Esophagus squamous epithelium (tissue), 5 donors: ENCODE data around the gene APBB1. TPM values are rescaled to one million over a fixed set of nuclear protein-coding genes. Genes with fewer than 3 reads are reported as not detected.

Source experiments
- DNase-seq: peaks from one replicate; lab custom pipeline; 2025; lab: John Stamatoyannopoulos, UW
- H3K27ac ChIP-seq, 4 donors: fragments of 200-600 bp; sonication (generic); one replicate each; pipeline ENCODE4 v1.5.1; 2016 to 2019; ENCODE audit warnings: mild to moderate bottlenecking in 1 of 4
- H3K27me3 ChIP-seq, 4 donors: fragments of 200-600 bp; sonication (generic); 1 replicate in 3 of 4; 2 replicates in 1 of 4; pipeline versions ENCODE4 v1.5.1 to v1.6.0; 2017 to 2021; ENCODE audit warnings: antibody characterized with exemption in 1 of 4
- H3K36me3 ChIP-seq, 3 donors: fragments of 200-600 bp; sonication (generic); one replicate each; pipeline ENCODE4 v1.5.1; 2016 to 2019
- H3K4me1 ChIP-seq, 3 donors: fragments of 200-600 bp; sonication (generic); one replicate each; pipeline ENCODE4 v1.5.1; 2017 to 2019
- H3K4me3 ChIP-seq, 4 donors: fragments of 200-600 bp; sonication (generic); 1 replicate in 3 of 4; 2 replicates in 1 of 4; pipeline ENCODE4 v1.5.1; 2016 to 2019; ENCODE audit warnings: mild to moderate bottlenecking in 2 of 4, moderate library complexity in 1 of 4
- H3K9me3 ChIP-seq, 3 donors: fragments of 200-600 bp; sonication (generic); one replicate each; pipeline ENCODE4 v1.5.1; 2016 to 2019
- CTCF ChIP-seq, 6 experiments: fragments of 450-650 bp in 4 of 6; fragments of 200-600 bp in 2 of 6; sonication (generic) in 2 of 6; IDR thresholded peaks; one replicate each; pipeline ENCODE4 v1.5.1; 2016 to 2019; ENCODE audit warnings: antibody characterized with exemption in 6 of 6, mild to moderate bottlenecking in 4 of 6, moderate library complexity in 4 of 6
- POLR2A ChIP-seq, 4 donors: fragments of 450-650 bp; IDR thresholded peaks; one replicate each; pipeline ENCODE4 v1.6.1; 2017; ENCODE audit warnings: antibody characterized with exemption in 4 of 4, mild to moderate bottlenecking in 4 of 4, moderate library complexity in 3 of 4
- WGBS, 2 donors: methylation state at CpG; one replicate each; pipeline ENCODE4 v1.1.5; 2018; 5-methylcytosine and 5-hydroxymethylcytosine counted together
- intact Hi-C: fragments of 100-400 bp; cut with DNase I; formaldehyde crosslinking; loops from one replicate; pipeline ENCODE4 v1.15.0; 2022
- total RNA-seq, 4 donors: library from RNA; depleted of rRNA; stranded (reverse); fragments of >200 nt; gene quantifications; one replicate each; pipeline ENCODE4 v1.1.0, GENCODE V29; 2016
- donor health status: DM: yes; HTN: yes; CAD: no.

APBB1 gene
- total RNA-seq, 4 donors from 2014 or later = 2.7 to 29.0 (median 9.9) TPM

GRCh38 chr11:6443269-6444003 lies 24.5 kb upstream of the APBB1 start:
- Histone ChIP-seq H3K4me1 (peaks cover 0 to 3% (median 0%) of the 10 kb centered on the region in 3 donors), H3K36me3 (peaks cover 0 to 9% (median 0%) of the 10 kb centered on the region in 3 donors), H3K9me3 (no peaks in the 10 kb centered on the region), H3K27ac (no peak overlapping the region), H3K4me3 (no peak overlapping the region), H3K27me3 (no peaks in the 10 kb centered on the region)
- WGBS, 2 donors = 21 to 27% methylated on average over 5 of the region's 5 CpGs
- intact Hi-C loops = loop anchor here (5.0 to 10.0 kb wide), 2 partner anchors 61 to 66 kb away; no protein-coding TSS in a partner anchor
- DNase-seq = no peak
- TF ChIP-seq CTCF (IDR thresholded peaks at IDR 0.05) (peak; percentile 64 to 80 (median 73)), POLR2A (IDR thresholded peaks at IDR 0.05) (no peak)

GRCh38 chr11:6442441-6442840 lies 23.5 kb upstream of the APBB1 start:
- no peaks in the 10 kb centered on the region for H3K9me3 ChIP-seq
- H3K27ac ChIP-seq = no peak overlapping the region
- TF ChIP-seq CTCF (IDR thresholded peaks at IDR 0.05) = no peak
- no peak for TF ChIP-seq POLR2A (IDR thresholded peaks at IDR 0.05)
- H3K4me3 ChIP-seq = no peak overlapping the region
- DNase-seq = no peak
- 91 to 95% methylated on average over 4 of the region's 4 CpGs for WGBS, 2 donors
- intact Hi-C loops = loop anchor here (5.0 to 10.0 kb wide), 2 partner anchors 62 to 65 kb away; no protein-coding TSS in a partner anchor
- H3K27me3 ChIP-seq = no peaks in the 10 kb centered on the region
- H3K4me1 ChIP-seq = peaks cover 0 to 3% (median 0%) of the 10 kb centered on the region in 3 donors
- peaks cover 0 to 1% (median 0%) of the 10 kb centered on the region in 3 donors for H3K36me3 ChIP-seq

GRCh38 chr11:6440906-6441358 lies 22.0 kb upstream of the APBB1 start, which contains the start of gene HPX:
HPX (minus strand) TSS chr11:6440987; CDS start chr11:6440963, 24 bp downstream.
- no peaks in the 10 kb centered on the region for H3K36me3 ChIP-seq
- no peak for DNase-seq
- TF ChIP-seq CTCF (IDR thresholded peaks at IDR 0.05) (no peak), POLR2A (IDR thresholded peaks at IDR 0.05) (no peak)
- intact Hi-C loops = loop anchor here (5.0 to 10.0 kb wide), 2 partner anchors 64 kb away; no protein-coding TSS in a partner anchor
- H3K4me3 ChIP-seq = no peak within 1 kb of the TSS
- WGBS, 2 donors = 67 to 71% methylated on average over 1 to 3 of the region's 3 CpGs
- no peaks in the 10 kb centered on the region for H3K27me3 ChIP-seq
- H3K9me3 ChIP-seq = no peaks in the 10 kb centered on the region
- no peak within 1 kb of the TSS for H3K27ac ChIP-seq
- H3K4me1 ChIP-seq = peaks cover 0 to 3% (median 0%) of the 10 kb centered on the region in 3 donors

GRCh38 chr11:6438979-6439571 lies 20.2 kb upstream of the APBB1 start:
- TF ChIP-seq POLR2A (IDR thresholded peaks at IDR 0.05) = no peak
- peak; percentile 17 to 73 (median 56) for TF ChIP-seq CTCF (IDR thresholded peaks at IDR 0.05)
- Histone ChIP-seq H3K9me3 (no peaks in the 10 kb centered on the region), H3K4me3 (no peak overlapping the region), H3K27me3 (no peaks in the 10 kb centered on the region), H3K27ac (no peak overlapping the region), H3K4me1 (peaks cover 0 to 3% (median 0%) of the 10 kb centered on the region in 3 donors), H3K36me3 (no peaks in the 10 kb centered on the region)
- DNase-seq = no peak
- 0 to 23% methylated on average over 1 of the region's 1 CpG for WGBS, 2 donors
- intact Hi-C loops = no loop called here

GRCh38 chr11:6437993-6438392 lies 19.1 kb upstream of the APBB1 start:
- intact Hi-C loops = no loop called here
- 82 to 84% methylated on average over 3 of the region's 3 CpGs for WGBS, 2 donors
- Histone ChIP-seq H3K9me3 (no peaks in the 10 kb centered on the region), H3K36me3 (no peaks in the 10 kb centered on the region), H3K4me3 (no peak overlapping the region), H3K27ac (no peak overlapping the region), H3K4me1 (no peaks in the 10 kb centered on the region), H3K27me3 (no peaks in the 10 kb centered on the region)
- no peak for TF ChIP-seq POLR2A (IDR thresholded peaks at IDR 0.05)
- no peak for TF ChIP-seq CTCF (IDR thresholded peaks at IDR 0.05)
- no peak for DNase-seq
